CMK (cell line): ENCODE data around the gene SP5.
"Not testable (repeated sequence)": the region's sequence is repeated elsewhere in the genome, so short reads cannot be mapped to it uniquely, and the experiment has no call there.

Source experiments
- DNase-seq: peaks from one replicate; pipeline ENCODE4 v3.0.0-alpha.2; 2010; ENCODE audit warnings: low read depth

SP5 gene

DNA sequence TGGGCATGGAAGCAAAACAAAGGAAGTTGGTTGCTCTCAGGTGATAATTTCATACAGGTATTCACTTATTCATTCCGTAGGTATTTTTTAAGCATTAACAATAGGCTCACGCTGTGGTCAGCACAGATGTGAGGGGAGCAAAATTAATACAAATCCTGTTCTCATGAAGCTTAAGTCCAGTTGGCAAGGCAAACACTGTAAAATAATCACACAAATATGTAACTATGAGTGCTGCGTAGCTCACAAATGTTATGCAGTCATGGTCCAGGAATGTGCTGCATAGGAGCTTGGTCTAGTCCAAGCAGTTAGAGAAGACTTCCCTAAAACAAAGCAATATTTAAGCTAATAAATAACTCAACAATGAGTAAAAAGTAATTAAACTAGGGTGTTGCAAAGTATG, 23.9 kb downstream of the SP5 start:
- no peak for DNase-seq

DNA sequence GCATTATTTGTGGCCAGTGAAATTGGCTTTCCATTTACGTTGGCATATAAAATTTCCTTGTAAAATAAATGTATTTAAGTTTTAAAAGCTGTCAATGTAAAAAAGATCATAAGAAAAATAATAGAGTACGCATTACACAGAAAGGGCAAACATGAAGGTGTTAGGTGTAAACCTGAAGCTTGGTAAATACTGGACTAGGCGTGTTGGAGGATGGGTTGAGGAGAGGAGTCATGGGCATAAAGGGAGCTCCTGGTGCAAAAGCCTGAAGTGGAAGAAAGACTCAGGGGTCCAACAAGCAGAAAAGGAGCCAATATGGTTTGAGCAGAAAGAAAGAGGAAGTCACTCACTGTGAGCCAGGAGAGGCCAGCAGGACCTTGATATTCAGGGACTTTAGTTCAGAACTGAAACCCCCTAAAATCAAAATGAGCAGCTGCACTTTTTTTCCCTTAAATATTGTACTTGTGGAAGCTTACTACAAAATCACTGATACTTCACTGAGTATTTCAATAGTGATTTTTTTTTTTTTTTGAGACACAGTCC, 24.4 kb downstream of the SP5 start:
- no peak for DNase-seq

DNA sequence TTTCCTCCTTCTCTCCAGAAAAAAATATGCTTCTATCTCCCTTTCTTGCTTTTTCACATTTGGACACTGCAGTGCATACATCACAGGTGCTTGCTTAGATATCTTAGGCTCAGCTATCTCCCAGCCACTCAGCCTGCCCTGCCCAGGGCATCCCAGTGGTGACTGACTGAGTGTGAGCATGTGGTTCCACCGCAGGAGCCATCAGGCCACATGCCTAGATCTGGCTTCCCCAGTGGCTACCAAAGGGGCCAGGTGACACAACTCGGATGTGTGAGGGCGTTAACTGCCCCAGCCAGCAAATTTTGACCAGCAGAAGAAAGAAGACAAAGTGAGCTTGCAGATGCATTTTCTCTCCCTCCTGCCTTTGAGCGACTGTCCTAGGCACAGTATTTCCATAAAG, 25.5 kb downstream of the SP5 start:
- no peak for DNase-seq

DNA sequence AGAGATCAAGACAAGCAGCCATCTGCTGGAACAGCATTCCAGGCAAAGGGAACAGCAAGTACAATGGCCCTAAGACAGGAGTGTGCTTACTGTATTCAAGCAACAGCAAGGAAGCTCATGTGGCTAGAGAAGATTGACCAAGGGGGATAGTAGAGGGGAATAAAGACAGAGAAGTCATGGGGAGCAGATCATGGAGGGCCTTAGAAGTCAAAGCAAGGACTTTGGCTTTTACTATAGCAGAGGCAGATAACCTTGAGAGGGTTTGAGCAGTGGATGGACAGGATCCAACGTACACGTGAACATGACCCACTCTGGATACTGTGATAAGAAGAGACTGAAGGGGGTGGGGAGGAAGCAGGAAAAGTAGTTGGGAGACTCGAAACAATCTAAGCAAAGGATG, 26.9 kb downstream of the SP5 start:
- no peak for DNase-seq

DNA sequence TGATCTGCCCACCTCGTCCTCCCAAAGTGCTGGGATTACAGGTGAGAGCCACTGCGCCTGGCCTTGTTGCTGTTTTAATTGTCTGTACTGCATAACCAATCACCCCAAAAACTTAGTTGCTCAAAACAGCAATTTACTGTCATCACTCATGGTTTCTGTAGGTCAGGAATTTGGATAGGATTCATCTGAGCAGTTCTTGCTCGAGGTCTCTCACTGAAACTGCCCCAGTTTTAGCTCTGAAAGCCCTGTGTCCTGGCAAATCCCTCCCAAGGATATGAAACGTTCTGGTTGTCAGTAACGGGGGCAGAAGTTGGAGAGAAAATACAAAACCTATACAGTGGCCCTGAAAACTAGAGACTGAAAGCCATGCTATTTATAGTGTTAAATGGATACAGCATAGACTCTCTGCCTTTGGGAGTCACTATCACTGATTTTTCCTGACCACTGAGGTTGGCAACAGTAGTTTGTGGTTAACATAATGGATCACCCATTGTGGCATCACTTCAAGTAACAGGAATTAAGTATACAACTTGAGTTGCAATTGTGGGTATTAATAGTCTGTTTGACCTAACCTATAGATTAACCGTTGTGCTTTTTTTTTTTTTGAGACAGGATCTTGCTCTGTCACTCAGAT, 27.9 kb downstream of the SP5 start:
- DNase-seq = no peak

DNA sequence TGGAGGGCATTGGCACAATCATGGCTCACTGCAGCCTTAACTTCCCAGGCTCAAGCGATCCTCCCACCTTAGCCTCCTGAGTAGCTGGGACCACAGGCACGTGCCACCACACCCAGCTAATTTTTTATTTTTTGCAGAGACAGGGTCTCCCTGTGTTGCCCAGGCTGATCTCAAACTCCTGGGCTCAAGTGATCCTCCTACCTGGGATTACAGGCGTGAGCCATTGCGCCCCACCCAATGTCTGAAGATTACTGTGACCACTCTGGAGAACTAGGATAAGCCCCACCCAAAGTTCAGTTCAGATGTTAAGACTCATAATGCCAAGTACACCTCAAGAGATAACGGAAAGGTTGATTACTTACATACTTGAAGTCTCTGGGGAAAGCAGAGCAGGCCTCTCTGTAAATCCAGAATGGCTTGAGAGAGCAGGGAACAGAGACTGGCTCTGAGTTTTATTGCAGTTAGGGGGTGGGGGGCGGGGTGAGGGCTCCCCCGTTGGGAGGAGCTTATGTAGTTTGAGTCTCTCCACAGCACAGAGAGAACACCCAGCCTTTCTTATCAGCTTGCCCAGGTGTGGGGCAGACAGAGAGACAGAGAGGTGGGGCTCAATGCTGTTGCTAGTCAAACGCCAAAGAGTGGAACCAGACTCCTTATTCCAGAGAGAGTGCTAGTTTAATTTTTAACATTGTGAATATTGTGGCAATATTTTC, 28.5 kb downstream of the SP5 start:
- DNase-seq = no peak

DNA sequence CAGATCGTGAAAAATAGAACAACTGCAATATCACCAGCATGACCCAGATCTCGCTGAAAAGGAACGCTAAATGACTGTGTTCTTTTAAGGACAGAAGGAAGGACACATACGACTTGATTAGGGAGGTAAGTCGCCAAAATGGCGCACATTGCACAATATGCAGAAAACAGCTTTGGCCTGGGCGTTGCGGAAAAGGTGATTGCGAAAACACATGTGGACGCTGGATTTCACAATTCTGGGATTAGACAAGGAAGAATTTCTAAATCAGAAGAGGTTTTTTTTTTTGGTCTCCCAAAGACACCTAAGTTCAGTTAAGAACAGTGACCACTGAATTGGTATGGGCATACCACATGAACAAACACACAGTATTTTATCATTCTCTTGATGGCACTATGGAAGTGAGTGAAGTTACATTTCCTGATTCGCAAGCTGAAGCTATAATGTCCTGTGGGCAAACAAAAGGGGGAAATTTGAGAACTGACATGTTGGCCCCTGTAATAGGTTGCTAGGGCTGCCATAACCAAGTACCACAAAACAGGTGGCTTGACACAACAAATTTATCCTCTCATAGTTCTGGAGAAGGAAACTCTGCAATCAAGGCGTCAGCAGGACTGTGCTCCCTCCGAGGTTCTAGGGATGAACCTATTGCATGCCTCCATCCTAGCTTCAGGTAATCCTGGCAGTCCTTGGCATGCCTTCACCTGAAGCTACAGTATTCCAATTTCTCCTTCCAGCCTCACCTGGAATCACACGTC, 29.3 kb downstream of the SP5 start:
- no peak for DNase-seq

DNA sequence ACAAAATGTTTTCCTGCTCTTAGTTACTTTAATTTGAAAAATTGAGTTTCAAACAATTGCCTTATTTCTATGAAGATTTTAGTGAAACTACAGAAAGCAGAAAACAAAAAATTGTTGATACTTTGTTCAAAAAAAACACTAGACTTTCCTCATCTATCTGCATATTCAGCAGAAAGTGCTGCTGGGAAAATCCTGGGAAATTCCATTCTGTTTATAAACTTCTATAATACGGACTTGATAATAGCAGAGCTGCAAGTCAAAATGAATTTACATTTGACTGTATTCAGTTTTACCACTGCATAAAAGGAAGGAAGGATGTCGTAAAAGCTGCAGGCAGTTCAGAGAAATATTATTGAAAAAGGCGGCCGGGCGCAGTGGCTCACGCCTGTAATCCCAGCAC, 30.2 kb downstream of the SP5 start:
- no peak for DNase-seq

DNA sequence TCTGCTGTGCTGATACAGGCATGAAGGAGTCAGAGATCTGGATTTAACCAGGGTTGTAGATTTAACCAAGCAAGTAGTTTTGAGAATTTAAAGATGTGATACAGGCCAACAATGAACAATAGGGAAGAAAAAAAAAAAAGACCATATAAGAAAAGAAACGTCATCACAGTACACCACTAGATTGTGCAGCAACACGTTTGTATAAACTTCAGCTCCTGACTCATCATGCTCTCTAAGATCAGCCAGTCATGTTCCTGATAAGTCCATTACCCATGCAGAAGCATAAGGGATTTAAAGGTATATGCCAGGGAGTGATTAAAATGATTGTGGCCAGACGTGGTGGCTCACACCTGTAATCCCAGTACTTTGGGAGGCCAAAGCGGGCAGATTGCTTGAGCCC, 32.8 kb downstream of the SP5 start:
- no peak for DNase-seq

DNA sequence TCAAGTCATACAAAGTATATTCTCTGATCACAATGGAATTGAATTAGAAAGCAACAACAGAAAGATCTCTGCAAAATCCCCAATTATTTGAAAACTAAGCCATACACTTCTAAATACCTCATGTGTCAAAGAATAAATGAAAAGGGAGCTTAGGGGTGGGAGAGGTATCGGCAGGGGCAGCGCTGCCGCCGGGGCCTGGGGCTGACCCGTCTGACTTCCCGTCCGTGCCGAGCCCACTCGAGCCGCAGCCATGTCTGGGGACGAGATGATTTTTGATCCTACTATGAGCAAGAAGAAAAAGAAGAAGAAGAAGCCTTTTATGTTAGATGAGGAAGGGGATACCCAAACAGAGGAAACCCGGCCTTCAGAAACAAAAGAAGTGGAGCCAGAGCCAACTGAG, 36.4 kb downstream of the SP5 start:
- not testable (repeated sequence) for DNase-seq

DNA sequence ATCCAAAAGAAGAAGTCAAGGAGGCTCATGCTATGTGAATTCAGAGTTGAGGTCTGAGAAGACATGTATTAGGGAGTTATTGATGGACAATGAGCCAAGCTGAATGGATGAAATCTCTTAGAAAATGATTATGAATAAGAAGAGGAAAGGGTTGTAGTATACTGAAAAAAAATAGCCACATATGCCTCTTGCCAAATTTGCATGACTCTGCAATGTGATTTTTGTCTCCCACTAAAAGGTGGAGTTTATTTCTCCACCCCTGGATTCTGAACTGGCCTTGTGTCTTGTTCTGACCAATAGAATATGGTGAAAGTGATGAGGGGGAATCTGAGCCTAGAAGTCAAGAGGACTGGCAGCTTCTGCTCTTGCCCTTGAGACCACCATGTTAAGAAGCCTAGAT, 46.4 kb downstream of the SP5 start:
- no peak for DNase-seq

DNA sequence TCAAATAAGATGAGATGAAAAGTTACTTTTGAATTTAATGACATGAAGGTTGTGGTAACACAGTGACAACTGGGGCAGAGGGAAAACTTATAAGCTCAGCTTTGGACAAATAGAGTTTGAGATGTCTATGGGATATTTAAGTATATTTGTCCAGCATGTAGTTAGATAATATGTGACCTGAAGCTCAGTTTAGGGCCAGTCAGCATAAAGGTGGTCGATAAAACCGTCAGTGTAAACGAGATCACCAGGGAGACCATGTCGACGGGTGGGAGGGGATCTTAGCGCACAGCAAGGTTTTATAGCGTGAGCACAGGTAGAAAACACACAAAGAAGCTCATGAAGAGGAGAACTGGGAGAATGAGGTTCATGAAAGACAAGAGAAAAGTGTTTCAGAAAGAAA, 47.6 kb downstream of the SP5 start:
- DNase-seq = no peak

DNA sequence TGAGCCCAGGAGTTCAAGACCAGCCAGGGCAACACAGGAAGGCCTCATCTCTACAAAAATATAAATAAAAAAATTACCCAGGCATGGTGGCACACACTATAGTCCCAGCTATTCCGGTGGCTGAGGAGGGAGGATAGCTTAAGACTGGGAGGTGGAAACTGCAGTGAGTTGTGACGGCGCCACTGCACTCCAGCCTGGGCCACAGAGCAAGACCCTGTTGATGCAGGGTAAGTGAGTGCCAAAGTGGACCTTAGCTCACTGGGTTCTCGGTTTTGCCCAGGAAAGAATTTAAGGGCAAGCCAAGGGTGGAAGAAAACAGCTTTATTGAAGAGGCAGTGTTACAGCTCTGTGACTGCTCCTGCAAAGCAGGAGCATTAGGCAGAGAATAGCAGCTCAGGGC, 48.1 kb downstream of the SP5 start:
- DNase-seq = no peak

DNA sequence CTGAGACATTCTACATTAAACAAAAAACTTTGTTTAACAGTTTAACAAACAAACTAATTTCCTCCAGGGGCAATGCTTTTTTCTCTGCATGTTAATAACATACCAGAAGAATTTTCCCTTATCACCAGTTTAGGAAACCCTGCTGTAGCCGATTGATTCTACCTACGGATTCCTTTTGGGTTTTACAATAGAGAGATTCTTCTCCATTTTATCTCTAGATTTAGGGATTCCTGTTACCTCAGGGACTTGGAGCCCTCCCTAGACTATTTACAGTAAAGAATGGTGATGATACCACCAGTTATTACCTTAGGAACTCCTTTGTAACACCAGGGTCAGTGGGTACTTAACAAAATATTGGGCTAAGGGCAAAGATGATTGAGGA, 49.7 kb downstream of the SP5 start:
- no peak for DNase-seq

DNA sequence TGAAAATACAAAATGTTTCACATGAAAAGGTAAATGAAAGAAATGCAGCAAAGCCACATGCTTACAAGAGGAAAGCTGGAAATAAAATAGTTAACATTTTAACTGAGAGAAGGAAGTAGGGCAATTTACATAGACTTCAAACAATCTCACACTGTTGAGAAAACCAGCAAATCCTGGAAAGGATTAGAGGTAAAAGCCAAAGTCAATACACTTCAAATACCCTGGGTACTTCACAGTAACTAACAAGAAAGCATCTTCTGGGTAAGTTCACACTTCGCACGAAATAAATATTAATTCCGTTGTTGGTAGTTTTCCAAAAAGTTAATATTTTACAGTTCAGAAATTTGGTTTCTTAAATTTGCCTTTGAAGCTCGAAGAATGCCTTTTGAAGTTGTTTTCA, 51.6 kb downstream of the SP5 start:
- no peak for DNase-seq
